Activated CD4-positive, alpha-beta memory T cell treated with anti-CD3 and anti-CD28 coated beads, Interleukin-2, amount 10 ng/mL, durations not matched to agents 7 days and 5 days (primary cell): ENCODE data around the gene DUSP8. TPM values are rescaled to one million over a fixed set of nuclear protein-coding genes. Genes with fewer than 3 reads are reported as not detected.
"Not testable (repeated sequence)": the region's sequence is repeated elsewhere in the genome, so short reads cannot be mapped to it uniquely, and the experiment has no call there.

Experiments used
- CTCF ChIA-PET: fragments of 350-600 bp; sonication (Branson Sonifier 250); formaldehyde crosslinking; loops from one replicate; lab custom pipeline; 2021; ENCODE audit warnings: antibody characterized with exemption, inconsistent platforms; lab: Charles Lee
- POLR2A ChIA-PET: fragments of 350-600 bp; sonication (Branson Sonifier 250); formaldehyde crosslinking; loops from one replicate; lab custom pipeline; 2021; ENCODE audit warnings: antibody characterized with exemption; lab: Charles Lee
- DNase-seq: peaks from one replicate; pipeline ENCODE4 v3.0.0-alpha.2; 2020
- H3K27ac Mint-ChIP-seq: one replicate; pipeline ENCODE4 v1.8.0; 2021; ENCODE audit warnings: mild to moderate bottlenecking, mixed read lengths
- H3K27me3 Mint-ChIP-seq: one replicate; pipeline ENCODE4 v1.8.0; 2021; ENCODE audit warnings: mixed read lengths
- H3K36me3 Mint-ChIP-seq: one replicate; pipeline ENCODE4 v1.8.0; 2021; ENCODE audit warnings: low read depth, mixed read lengths
- H3K4me1 Mint-ChIP-seq: one replicate; pipeline ENCODE4 v1.8.0; 2021; ENCODE audit warnings: mixed read lengths
- H3K4me3 Mint-ChIP-seq: one replicate; pipeline ENCODE4 v1.8.0; 2021; ENCODE audit warnings: mild to moderate bottlenecking, mixed read lengths
- H3K9me3 Mint-ChIP-seq: one replicate; pipeline ENCODE4 v1.8.0; 2021; ENCODE audit warnings: mixed read lengths
- total RNA-seq, 2 experiments: library from RNA; stranded (reverse); gene quantifications; one replicate each; pipeline ENCODE4 v1.2.3, GENCODE V29; 2021

Gene DUSP8
- total RNA-seq, 2 experiments from 2014 or later: 2.6 to 2.7 TPM

DNA sequence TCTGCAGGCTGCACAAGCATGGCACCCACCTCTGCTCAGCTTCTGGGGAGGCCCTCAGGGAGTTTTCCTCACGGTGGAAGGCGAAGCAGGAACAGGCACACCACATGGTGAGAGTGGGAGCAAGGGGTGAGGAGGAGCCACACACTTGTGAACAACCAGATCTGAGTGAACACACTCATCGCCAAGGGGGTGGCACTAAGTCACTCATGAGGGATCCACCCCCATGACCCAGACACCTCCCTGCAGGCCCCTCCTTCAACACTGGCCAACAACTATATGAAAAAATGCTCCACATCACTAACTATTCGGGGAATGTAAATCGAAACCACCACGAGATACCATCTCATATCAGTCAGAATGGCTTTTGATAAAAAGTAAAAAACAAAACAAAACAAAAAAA, 26.7 kb upstream of the DUSP8 start:
- POLR2A ChIA-PET: no interaction called here
- no peaks in the 10 kb centered on the region for H3K36me3 Mint-ChIP-seq
- peaks cover 73% of the 10 kb centered on the region for H3K27me3 Mint-ChIP-seq

GRCh38 chr11:1598406-1598805, 26.3 kb upstream of the DUSP8 start:
- CTCF ChIA-PET: interaction anchor here (0.8 to 1.0 kb wide), 2 partner anchors 24 to 41 kb away, joined by 3 read pairs; no protein-coding TSS in a partner anchor
- H3K36me3 Mint-ChIP-seq, DNase-seq, H3K4me3 Mint-ChIP-seq, H3K9me3 Mint-ChIP-seq, H3K27ac Mint-ChIP-seq, POLR2A ChIA-PET: not testable (repeated sequence)
- Mint-ChIP-seq H3K4me1 (peaks cover 12% of the 10 kb centered on the region), H3K27me3 (peaks cover 73% of the 10 kb centered on the region)

More for the DNA sequence above, 26.7 kb upstream of the DUSP8 start:
- H3K27ac Mint-ChIP-seq: no peak overlapping the region
- H3K4me1 Mint-ChIP-seq: peaks cover 12% of the 10 kb centered on the region
- no peak for DNase-seq
- no peaks in the 10 kb centered on the region for H3K9me3 Mint-ChIP-seq
- CTCF ChIA-PET: interaction anchor here (0.7 to 1.0 kb wide), 3 partner anchors 24 to 212 kb away, joined by 3 to 7 read pairs (median 3); no protein-coding TSS in a partner anchor
- no peak overlapping the region for H3K4me3 Mint-ChIP-seq

GRCh38 chr11:1597994-1598380, 25.9 kb upstream of the DUSP8 start, which contains the start of gene KRTAP5-2:
TSS of gene KRTAP5-2 (minus strand) at chr11:1598294. CDS start at chr11:1598250, 44 bp downstream.
- POLR2A ChIA-PET: no interaction called here
- DNase-seq: no peak
- Mint-ChIP-seq H3K27me3 (peaks cover 71% of the 10 kb centered on the region), H3K27ac (no peak within 1 kb of the TSS), H3K4me3 (no peak within 1 kb of the TSS), H3K9me3 (no peaks in the 10 kb centered on the region), H3K36me3 (no peaks in the 10 kb centered on the region), H3K4me1 (peaks cover 12% of the 10 kb centered on the region)
- CTCF ChIA-PET: interaction anchor here (0.8 to 1.0 kb wide), 2 partner anchors 23 to 41 kb away, joined by 3 read pairs; no protein-coding TSS in a partner anchor

GRCh38 chr11:1597331-1597993, 25.4 kb upstream of the DUSP8 start:
- Mint-ChIP-seq H3K36me3 (no peaks in the 10 kb centered on the region), H3K27ac (no peak overlapping the region), H3K27me3 (peaks cover 74% of the 10 kb centered on the region), H3K9me3 (no peaks in the 10 kb centered on the region), H3K4me1 (peaks cover 12% of the 10 kb centered on the region), H3K4me3 (no peak overlapping the region)
- ChIA-PET CTCF (interaction anchor here (1.4 to 1.5 kb wide), 2 partner anchors 9 to 23 kb away, joined by 3 to 4 read pairs; no protein-coding TSS in a partner anchor), POLR2A (no interaction called here)
- DNase-seq: no peak

- H3K27ac Mint-ChIP-seq, H3K9me3 Mint-ChIP-seq, DNase-seq, H3K4me3 Mint-ChIP-seq, H3K36me3 Mint-ChIP-seq, POLR2A ChIA-PET: not testable (repeated sequence)
- Mint-ChIP-seq H3K4me1 (peaks cover 12% of the 10 kb centered on the region), H3K27me3 (peaks cover 70% of the 10 kb centered on the region)
- CTCF ChIA-PET: interaction anchor here (1.4 to 1.5 kb wide), 2 partner anchors 9 to 22 kb away, joined by 3 to 4 read pairs; no protein-coding TSS in a partner anchor
Measured at GRCh38 chr11:1596576-1597121, 24.6 kb upstream of the DUSP8 start.

- POLR2A ChIA-PET, H3K4me3 Mint-ChIP-seq, H3K27ac Mint-ChIP-seq, H3K9me3 Mint-ChIP-seq, H3K36me3 Mint-ChIP-seq, DNase-seq: not testable (repeated sequence)
- peaks cover 69% of the 10 kb centered on the region for H3K27me3 Mint-ChIP-seq
- peaks cover 12% of the 10 kb centered on the region for H3K4me1 Mint-ChIP-seq
- CTCF ChIA-PET: interaction anchor here (1.3 to 1.5 kb wide), 4 partner anchors 8 to 32 kb away, joined by 3 to 9 read pairs (median 4); no protein-coding TSS in a partner anchor
Measured at GRCh38 chr11:1595994-1596575, 24.0 kb upstream of the DUSP8 start.

DNA sequence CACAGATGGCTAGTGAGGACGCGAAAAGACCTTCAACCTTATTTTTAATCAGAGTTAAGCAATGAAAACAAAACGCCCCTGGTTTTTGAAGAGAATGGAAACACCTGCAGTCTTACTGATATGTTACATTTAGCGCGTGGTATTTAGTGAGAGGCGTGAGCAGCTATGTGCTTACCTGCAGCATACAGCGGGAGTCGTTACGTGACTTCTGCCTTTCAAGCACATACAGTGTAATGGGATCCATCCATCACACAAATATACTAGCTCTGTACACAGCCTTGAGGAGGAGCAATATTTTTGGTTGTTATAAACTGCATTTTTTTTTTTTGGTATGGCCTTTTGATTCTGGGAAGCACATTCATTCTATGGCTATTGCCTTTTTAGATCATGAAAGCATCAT, 20.6 kb upstream of the DUSP8 start:
- Mint-ChIP-seq H3K27me3 (peaks cover 42% of the 10 kb centered on the region), H3K4me1 (peaks cover 26% of the 10 kb centered on the region), H3K9me3 (no peaks in the 10 kb centered on the region), H3K4me3 (no peak overlapping the region), H3K27ac (no peak overlapping the region), H3K36me3 (peaks cover 9% of the 10 kb centered on the region)
- ChIA-PET CTCF (interaction anchor here (2.2 to 6.7 kb wide), 2 partner anchors 16 to 18 kb away, joined by 9 to 68 read pairs; no protein-coding TSS in a partner anchor), POLR2A (no interaction called here)
- DNase-seq: no peak

GRCh38 chr11:1589996-1590395, 17.9 kb upstream of the DUSP8 start:
- no peak overlapping the region for H3K4me3 Mint-ChIP-seq
- no peaks in the 10 kb centered on the region for H3K9me3 Mint-ChIP-seq
- peaks cover 22% of the 10 kb centered on the region for H3K27me3 Mint-ChIP-seq
- CTCF ChIA-PET: interaction anchor here (6.7 kb wide), 1 partner anchor 13 kb away, joined by 68 read pairs; no protein-coding TSS in a partner anchor
- DNase-seq: no peak
- H3K36me3 Mint-ChIP-seq: peaks cover 9% of the 10 kb centered on the region
- POLR2A ChIA-PET: interaction anchor here (2.9 kb wide), 1 partner anchor 12 kb away, joined by 12 read pairs; no protein-coding TSS in a partner anchor
- H3K4me1 Mint-ChIP-seq: peaks cover 21% of the 10 kb centered on the region
- H3K27ac Mint-ChIP-seq: peak overlapping the region; percentile 65

- POLR2A ChIA-PET: interaction anchor here (0.6 to 2.9 kb wide), 4 partner anchors 12 to 279 kb away, joined by 3 to 12 read pairs (median 5); no protein-coding TSS in a partner anchor
- peak overlapping the region; percentile 93 for H3K27ac Mint-ChIP-seq
Measured at GRCh38 chr11:1589191-1589963, 17.3 kb upstream of the DUSP8 start.

DNA sequence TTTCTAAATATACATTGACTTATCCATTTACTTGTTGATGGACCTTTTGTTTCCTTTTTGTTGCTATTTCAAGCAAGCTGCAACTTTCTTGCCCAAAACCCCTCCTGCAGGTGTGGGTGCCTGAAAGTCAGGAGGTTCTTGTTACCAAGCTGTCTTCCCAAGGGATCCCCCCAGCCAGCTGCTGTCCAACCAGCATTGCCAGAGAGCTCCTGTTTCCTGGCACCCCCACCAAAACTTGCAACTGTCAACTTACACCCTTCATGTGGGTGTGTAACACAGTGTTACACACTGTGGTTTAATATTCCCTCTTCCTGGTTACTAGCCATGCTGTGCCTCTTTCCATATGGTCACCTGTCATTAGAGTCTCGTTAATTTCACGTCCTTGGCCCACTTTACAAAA, 14.6 kb upstream of the DUSP8 start:
- Mint-ChIP-seq H3K4me3 (no peak overlapping the region), H3K4me1 (peaks cover 27% of the 10 kb centered on the region), H3K27ac (no peak overlapping the region), H3K36me3 (peaks cover 9% of the 10 kb centered on the region), H3K27me3 (peaks cover 3% of the 10 kb centered on the region), H3K9me3 (no peaks in the 10 kb centered on the region)
- no peak for DNase-seq
- POLR2A ChIA-PET: no interaction called here
- CTCF ChIA-PET: interaction anchor here (6.7 kb wide), 1 partner anchor 10 kb away, joined by 68 read pairs; no protein-coding TSS in a partner anchor

More at GRCh38 chr11:1589191-1589963, 17.3 kb upstream of the DUSP8 start:
- Mint-ChIP-seq H3K4me3 (peak overlapping the region; percentile 58), H3K27me3 (peaks cover 17% of the 10 kb centered on the region), H3K4me1 (peaks cover 22% of the 10 kb centered on the region)
- peak; percentile 52 for DNase-seq
- CTCF ChIA-PET: interaction anchor here (1.2 to 6.7 kb wide), 2 partner anchors 13 to 40 kb away, joined by 4 to 68 read pairs; partner anchors contain the start of gene KRTAP5-5
- H3K9me3 Mint-ChIP-seq, H3K36me3 Mint-ChIP-seq: not testable (repeated sequence)

DNA sequence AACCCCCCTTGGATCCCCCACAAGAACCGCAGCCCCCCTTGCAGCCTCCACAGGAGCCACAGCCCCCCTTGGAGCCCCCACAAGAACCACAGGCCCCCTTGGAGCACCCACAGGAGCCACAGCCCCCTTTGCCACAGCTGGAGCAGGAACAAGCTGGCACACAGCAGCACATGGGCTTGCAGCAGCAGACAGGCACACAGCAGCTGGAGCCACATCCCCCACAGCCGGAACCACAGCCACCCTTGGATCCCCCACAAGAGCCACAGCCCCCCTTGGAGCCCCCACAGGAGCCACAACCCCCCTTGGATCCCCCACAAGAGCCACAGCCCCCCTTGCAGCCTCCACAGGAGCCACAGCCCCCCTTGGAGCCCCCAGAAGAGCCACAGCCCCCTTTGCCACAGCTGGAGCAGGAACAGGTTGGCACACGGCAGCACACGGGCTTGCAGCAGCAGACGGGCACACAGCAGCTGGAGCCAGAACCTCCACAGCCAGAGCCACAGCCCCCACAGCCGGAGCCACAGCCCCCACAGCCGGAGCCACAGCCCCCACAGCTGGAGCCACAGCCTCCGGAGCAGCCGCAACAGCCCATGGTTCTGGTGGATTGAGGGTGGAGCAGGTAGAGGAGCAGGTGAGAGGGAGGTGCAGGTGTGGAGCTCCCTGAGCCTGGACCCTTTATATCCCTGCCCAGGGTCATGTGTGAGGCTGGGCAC, 12.7 kb upstream of the DUSP8 start, which contains the start of gene KRTAP5-1:
Gene KRTAP5-1 (minus strand): TSS at position 623 of the 710 bp plus-strand sequence. CDS start 34 bp downstream, at position 589.
- H3K9me3 Mint-ChIP-seq, H3K27me3 Mint-ChIP-seq, CTCF ChIA-PET, H3K36me3 Mint-ChIP-seq, H3K27ac Mint-ChIP-seq, H3K4me3 Mint-ChIP-seq, DNase-seq: not testable (repeated sequence)
- POLR2A ChIA-PET: interaction anchor here (0.7 kb wide), 1 partner anchor 10 kb away, joined by 3 read pairs; no protein-coding TSS in a partner anchor
- peaks cover 22% of the 10 kb centered on the region for H3K4me1 Mint-ChIP-seq
